HG03045 (cell line): ENCODE results near the gene SUSD2.
"Not testable (repeated sequence)": the region's sequence is repeated elsewhere in the genome, so short reads cannot be mapped to it uniquely, and the experiment has no call there.

ENCODE experiments used
- ATAC-seq: cut with Tn5 transposase; IDR thresholded peaks from one replicate; pipeline ENCODE4 v1.9.1; 2021; ENCODE audit warnings: mild to moderate bottlenecking, moderate library complexity; ENCODE audit not compliant: unreplicated experiment

The SUSD2 gene

GRCh38 chr22:24210409-24210808 is 29.1 kb downstream of the SUSD2 start:
- ATAC-seq: not testable (repeated sequence)

- ATAC-seq: not testable (repeated sequence)
Measured at GRCh38 chr22:24211716-24212115, 30.4 kb downstream of the SUSD2 start.

- ATAC-seq: not testable (repeated sequence)
Measured at GRCh38 chr22:24213111-24213510, 31.8 kb downstream of the SUSD2 start.

GRCh38 chr22:24214467-24215285 is 33.4 kb downstream of the SUSD2 start:
- ATAC-seq: no peak

GRCh38 chr22:24216541-24217209 is 35.4 kb downstream of the SUSD2 start:
- ATAC-seq: no peak

GRCh38 chr22:24217384-24217783 is 36.1 kb downstream of the SUSD2 start:
- no peak for ATAC-seq

GRCh38 chr22:24219750-24220149 is 38.5 kb downstream of the SUSD2 start:
- no peak for ATAC-seq

GRCh38 chr22:24224468-24224867 is 43.2 kb downstream of the SUSD2 start:
- no peak for ATAC-seq

- no peak for ATAC-seq
Measured at GRCh38 chr22:24225044-24225601, 43.8 kb downstream of the SUSD2 start.

GRCh38 chr22:24225951-24226350 is 44.7 kb downstream of the SUSD2 start:
- no peak for ATAC-seq

- ATAC-seq: no peak
Measured at GRCh38 chr22:24230911-24231656, 49.8 kb downstream of the SUSD2 start.

GRCh38 chr22:24231706-24232105 is 50.4 kb downstream of the SUSD2 start:
- no peak for ATAC-seq

GRCh38 chr22:24232124-24232523 is 50.8 kb downstream of the SUSD2 start:
- ATAC-seq: no peak

GRCh38 chr22:24232725-24233124 is 51.4 kb downstream of the SUSD2 start:
- no peak for ATAC-seq

GRCh38 chr22:24233235-24233634 is 51.9 kb downstream of the SUSD2 start:
- no peak for ATAC-seq

- no peak for ATAC-seq
Measured at GRCh38 chr22:24233816-24234215, 52.5 kb downstream of the SUSD2 start.

- ATAC-seq: no peak
Measured at GRCh38 chr22:24235315-24235714, 54.0 kb downstream of the SUSD2 start.

- no peak for ATAC-seq
Measured at GRCh38 chr22:24236656-24237055, 55.4 kb downstream of the SUSD2 start.

- not testable (repeated sequence) for ATAC-seq
Measured at GRCh38 chr22:24238101-24238694, 56.9 kb downstream of the SUSD2 start.
